Heart right ventricle (tissue), 16 donors: Measurements from ENCODE around the gene CMKLR1. TPM values are rescaled to one million over a fixed set of nuclear protein-coding genes. Genes with fewer than 3 reads are reported as not detected.

Experiments used
- ATAC-seq, 8 donors: fragments of 200-7000 bp; cut with Tn5 transposase; one replicate each; pipeline ENCODE4 v1.9.1; 2020; ENCODE audit warnings: mild to moderate bottlenecking in 8 of 8, moderate library complexity in 8 of 8, moderate number of reproducible peaks in 1 of 8
- DNase-seq, 2 donors: peaks; one replicate each; pipeline ENCODE4 v3.0.0-alpha.2; 2020
- H3K27ac ChIP-seq, 10 donors: fragments of 200-600 bp; sonication (generic) in 2 of 10; one replicate each; pipeline versions ENCODE4 v1.5.0 to v1.8.0; 2020 to 2022; ENCODE audit warnings: mild to moderate bottlenecking in 3 of 10
- H3K27me3 ChIP-seq, 7 donors: fragments of 200-600 bp; one replicate each; pipeline ENCODE4 v1.8.0; 2021 to 2022; ENCODE audit warnings: mild to moderate bottlenecking in 2 of 7
- H3K36me3 ChIP-seq, 9 donors: fragments of 200-600 bp; sonication (generic) in 1 of 9; one replicate each; pipeline versions ENCODE4 v1.5.0 to v1.8.0; 2020 to 2022; ENCODE audit warnings: mild to moderate bottlenecking in 2 of 9
- H3K4me1 ChIP-seq, 9 donors: fragments of 200-600 bp; sonication (generic) in 1 of 9; one replicate each; pipeline versions ENCODE4 v1.5.0 to v1.8.0; 2020 to 2022; ENCODE audit warnings: mild to moderate bottlenecking in 4 of 9
- H3K4me3 ChIP-seq, 10 donors: fragments of 200-600 bp; sonication (generic) in 2 of 10; one replicate each; pipeline versions ENCODE4 v1.5.0 to v1.8.0; 2020 to 2022; ENCODE audit warnings: mild to moderate bottlenecking in 7 of 10, moderate library complexity in 2 of 10
- H3K9me3 ChIP-seq, 11 donors: fragments of 200-600 bp in 10 of 11; sonication (generic) in 2 of 11; one replicate each; pipeline versions ENCODE4 v1.5.0 to v1.8.0; 2013 to 2022; ENCODE audit warnings: mild to moderate bottlenecking in 2 of 11, control low read depth in 1 of 11, moderate library complexity in 1 of 11
- WGBS, 2 donors: extraction: QIAGEN DNeasy Blood & Tissue Kit; methylation state at CpG; one replicate each; pipeline ENCODE4 v1.1.7; 2013; ENCODE audit warnings: inconsistent platforms in 1 of 2; 5-methylcytosine and 5-hydroxymethylcytosine counted together
- intact Hi-C, 10 donors: fragments of 100-400 bp; cut with DNase I; formaldehyde crosslinking; loops; one replicate each; pipeline versions ENCODE4 v1.11.1 to v1.14.2; 2022
- polyA plus RNA-seq, 2 donors: library from polyadenylated mRNA; stranded (reverse); fragments of 200-250 nt; gene quantifications; one replicate each; pipeline ENCODE4 v1.2.3, GENCODE V29; 2013
- total RNA-seq, 10 donors: library from RNA; stranded (reverse); fragmentation: NEBNext Ultra II Directional in 3 of 10; extraction: Animal tissue kit (Norgen Biotek cat#: 25700) in 3 of 10; gene quantifications; one replicate each; pipeline versions ENCODE4 v1.2.1 to v1.2.4, GENCODE V29; 2021 to 2023
- TF ChIP-seq, protein P1 (sequence below), 9 donors: fragments of 200-600 bp; sonication (generic) in 2 of 9; IDR thresholded peaks; one replicate each; pipeline versions ENCODE4 v1.5.0 to v1.8.0; 2021 to 2022; ENCODE audit warnings: antibody characterized with exemption in 9 of 9, mild to moderate bottlenecking in 5 of 9, moderate library complexity in 1 of 9
- donor health status: Arrhythmogenic right ventricular cardiomyopathy.
- donor health status: ischemic (EF 13 %, LVEDD 7.1; RV severe dilation, severe dysfunction).
- donor health status: healthy with polysubstance abuse.
- donor health status: DM: no; HTN: yes; CAD: no.
- donor health status: DM: no; HTN: no; CAD: no.
- donor health status: ischemic (EF 25% LVEDD 6.9; RV normal size, moderate dysfunction).
- donor health status: ischemic (EF 25% LVEDD 5.7; RV mildly dilated, moderate dysfunction).
- donor health status: healthy.
- donor health status: DM: yes; HTN: yes; CAD: no.
- donor health status: Ischemic cardiomyopathy.
- donor health status: ischemic (EF 35%, LVEDD 5.7; RV mildly dilated, moderate dysfunction).
- donor health status: nonischemic (EF 11% LVEDD 7.7; RV severe dilation, severe dysfunction).
- donor health status: DM: yes; HTN: yes; CAD: no.
- donor health status: PGD.
- donor health status: ischemic (EF 29% LVEDD 5.4; RV normal size, mild dysfunction).
- donor health status: nonischemic (EF 23%, LVEDD 6.1; RV moderate dilation, normal function).

Gene CMKLR1
- total and polyA plus RNA-seq, 12 donors, result 2.2 to 24.0 (median 5.1) TPM

DNA sequence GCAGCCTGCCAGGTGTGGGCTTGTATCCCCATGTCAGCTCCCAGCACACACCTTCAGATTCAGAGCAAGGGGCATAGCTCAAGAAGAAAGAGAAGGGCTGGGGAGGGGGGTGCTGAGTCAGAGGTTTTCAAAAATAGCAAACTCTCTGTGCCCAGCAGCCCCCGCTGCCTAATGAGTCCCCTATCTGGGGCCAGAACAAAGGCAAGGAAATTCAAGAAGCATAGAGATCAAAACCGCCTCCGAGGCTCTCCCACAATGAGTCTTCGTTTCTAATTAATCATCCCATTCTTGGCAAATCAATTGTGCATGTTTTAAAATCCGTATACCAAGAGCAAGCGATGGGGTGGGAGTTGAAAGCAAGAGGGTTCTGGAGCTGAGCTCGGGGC, 19.5 kb upstream of the CMKLR1 start:
- H3K36me3 ChIP-seq, result no peaks in the 10 kb centered on the region
- TF ChIP-seq, protein P1, sequence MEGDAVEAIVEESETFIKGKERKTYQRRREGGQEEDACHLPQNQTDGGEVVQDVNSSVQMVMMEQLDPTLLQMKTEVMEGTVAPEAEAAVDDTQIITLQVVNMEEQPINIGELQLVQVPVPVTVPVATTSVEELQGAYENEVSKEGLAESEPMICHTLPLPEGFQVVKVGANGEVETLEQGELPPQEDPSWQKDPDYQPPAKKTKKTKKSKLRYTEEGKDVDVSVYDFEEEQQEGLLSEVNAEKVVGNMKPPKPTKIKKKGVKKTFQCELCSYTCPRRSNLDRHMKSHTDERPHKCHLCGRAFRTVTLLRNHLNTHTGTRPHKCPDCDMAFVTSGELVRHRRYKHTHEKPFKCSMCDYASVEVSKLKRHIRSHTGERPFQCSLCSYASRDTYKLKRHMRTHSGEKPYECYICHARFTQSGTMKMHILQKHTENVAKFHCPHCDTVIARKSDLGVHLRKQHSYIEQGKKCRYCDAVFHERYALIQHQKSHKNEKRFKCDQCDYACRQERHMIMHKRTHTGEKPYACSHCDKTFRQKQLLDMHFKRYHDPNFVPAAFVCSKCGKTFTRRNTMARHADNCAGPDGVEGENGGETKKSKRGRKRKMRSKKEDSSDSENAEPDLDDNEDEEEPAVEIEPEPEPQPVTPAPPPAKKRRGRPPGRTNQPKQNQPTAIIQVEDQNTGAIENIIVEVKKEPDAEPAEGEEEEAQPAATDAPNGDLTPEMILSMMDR (IDR thresholded peaks at IDR 0.05), result no peak
- intact Hi-C loops, result no loop called here
- DNase-seq (no peak), ATAC-seq (no peak)
- WGBS, 2 donors, result 64 to 75% methylated on average over 7 of the region's 7 CpGs
- H3K27me3 ChIP-seq, result peaks cover 0 to 16% (median 0%) of the 10 kb centered on the region in 7 donors
- H3K4me1 ChIP-seq, result peaks cover 0 to 5% (median 0%) of the 10 kb centered on the region in 9 donors
- H3K4me3 ChIP-seq, result no peak overlapping the region
- no peak overlapping the region for H3K27ac ChIP-seq
- no peaks in the 10 kb centered on the region for H3K9me3 ChIP-seq

DNA sequence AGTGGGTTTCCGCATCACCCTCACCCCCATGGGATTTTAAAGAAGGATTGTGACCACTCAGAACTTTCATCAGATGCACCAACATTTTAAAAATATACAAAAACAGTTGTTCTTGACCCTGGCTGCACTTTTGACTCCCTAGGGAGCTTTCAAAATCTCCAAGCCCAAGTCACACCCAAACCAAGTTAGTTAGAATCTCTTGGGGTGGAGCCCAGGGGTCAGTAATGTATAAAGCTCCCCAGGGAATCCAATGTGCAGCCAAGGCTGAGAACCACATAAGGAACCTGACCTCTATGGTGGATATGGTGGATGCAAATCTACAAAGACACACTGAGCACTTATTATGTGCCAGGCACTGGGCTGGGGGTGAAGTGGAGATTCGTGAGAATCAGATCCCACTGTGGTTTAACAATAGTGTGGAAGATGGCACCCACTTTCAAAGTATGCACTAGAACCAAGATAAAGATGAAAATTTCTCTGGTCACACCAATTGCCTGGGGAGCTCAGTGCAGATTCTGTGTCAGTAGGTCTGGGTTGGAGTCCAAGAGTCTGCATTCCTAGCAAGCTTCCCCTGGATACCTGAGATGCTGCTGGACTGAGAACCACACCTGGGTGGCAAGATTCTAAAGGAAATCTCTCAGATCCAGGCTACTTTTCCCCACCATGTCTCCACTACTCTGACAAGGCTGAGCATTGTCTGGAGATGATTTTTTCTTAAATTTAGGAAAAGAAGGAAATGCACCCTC, 18.9 kb upstream of the CMKLR1 start:
- 76 to 80% methylated on average over 2 of the region's 2 CpGs for WGBS, 2 donors
- H3K27me3 ChIP-seq, result peaks cover 0 to 16% (median 0%) of the 10 kb centered on the region in 7 donors
- H3K36me3 ChIP-seq, result no peaks in the 10 kb centered on the region
- no peak overlapping the region for H3K27ac ChIP-seq
- H3K4me3 ChIP-seq, result no peak overlapping the region
- ATAC-seq (no peak), DNase-seq (no peak)
- TF ChIP-seq, protein P1 (IDR thresholded peaks at IDR 0.05), result no peak
- peaks cover 0 to 5% (median 0%) of the 10 kb centered on the region in 9 donors for H3K4me1 ChIP-seq
- no peaks in the 10 kb centered on the region for H3K9me3 ChIP-seq
- intact Hi-C loops, result no loop called here

DNA sequence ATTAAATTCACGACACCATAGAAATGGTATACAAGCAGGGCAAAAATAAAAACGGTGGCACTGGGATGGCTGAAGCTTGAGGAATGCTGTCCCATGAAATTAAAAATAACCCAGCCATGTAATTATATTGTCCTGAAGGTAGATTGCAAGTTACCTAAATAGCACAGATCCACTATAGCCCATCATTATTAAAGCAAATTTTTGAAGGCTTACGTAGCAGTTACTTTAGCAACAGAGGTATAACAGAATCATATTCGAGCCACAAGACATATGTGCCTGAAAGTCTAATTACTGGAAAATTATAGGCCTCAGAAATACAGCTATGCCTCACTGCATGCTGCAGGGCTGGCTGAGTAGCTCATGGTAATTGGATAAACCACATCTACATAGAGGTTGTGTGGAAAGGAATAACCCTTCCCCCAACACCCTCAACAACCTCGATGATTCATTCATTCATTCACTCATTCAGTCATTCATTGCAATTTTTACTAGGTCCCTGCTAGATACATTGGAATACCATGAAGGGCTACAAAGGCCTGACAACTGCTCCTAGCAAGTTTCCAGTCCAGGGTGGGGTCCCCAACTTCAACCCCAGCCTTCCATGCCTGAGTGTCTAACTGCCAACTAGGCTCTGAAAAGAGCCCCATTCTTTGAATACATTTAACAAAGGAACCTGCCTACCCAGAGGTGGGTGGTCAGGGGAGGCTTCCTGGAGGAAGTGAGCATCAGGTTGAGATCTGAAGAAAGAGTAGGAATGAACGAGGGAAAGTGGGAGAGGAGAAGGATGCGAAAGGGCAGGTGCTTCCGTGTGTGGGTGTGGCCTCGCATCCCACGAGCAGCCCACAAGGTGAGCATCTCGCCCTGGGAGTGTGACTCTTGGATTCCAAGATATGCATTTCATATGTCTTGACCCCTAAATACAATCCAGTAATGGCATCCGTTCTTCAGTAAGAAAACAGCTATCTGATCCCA, 18.0 kb upstream of the CMKLR1 start:
- Histone ChIP-seq H3K4me1 (peaks cover 0 to 5% (median 0%) of the 10 kb centered on the region in 9 donors), H3K4me3 (no peak overlapping the region), H3K9me3 (no peaks in the 10 kb centered on the region), H3K36me3 (no peaks in the 10 kb centered on the region), H3K27me3 (peaks cover 0 to 16% (median 0%) of the 10 kb centered on the region in 7 donors), H3K27ac (no peak overlapping the region)
- TF ChIP-seq, protein P1 (IDR thresholded peaks at IDR 0.05), result no peak
- WGBS, 2 donors, result 84% methylated on average over 12 of the region's 12 CpGs
- intact Hi-C loops, result no loop called here
- DNase-seq (no peak), ATAC-seq (no peak)

DNA sequence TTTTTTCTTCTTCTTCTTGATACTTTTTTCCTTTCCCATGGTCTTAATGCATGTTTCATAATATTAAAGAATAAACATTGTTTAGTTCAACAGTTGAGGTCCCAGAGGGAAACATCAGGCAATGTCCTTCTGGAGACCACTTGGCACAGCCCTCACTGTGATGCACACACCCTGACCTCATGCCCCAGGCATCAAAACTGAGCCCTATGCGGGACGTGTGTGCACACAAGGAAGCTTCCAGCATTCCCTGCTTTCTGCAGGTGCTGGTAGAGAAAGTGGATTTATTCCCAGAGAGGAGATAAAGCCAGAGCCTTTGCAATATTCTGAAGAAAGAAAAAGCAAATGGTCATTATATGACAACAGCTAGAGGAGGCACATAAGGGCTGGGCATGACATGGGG, 16.0 kb upstream of the CMKLR1 start:
- H3K27ac ChIP-seq, result no peak overlapping the region
- DNase-seq, result no peak
- no peaks in the 10 kb centered on the region for H3K36me3 ChIP-seq
- TF ChIP-seq, protein P1 (IDR thresholded peaks at IDR 0.05), result no peak
- peaks cover 0 to 3% (median 0%) of the 10 kb centered on the region in 11 donors for H3K9me3 ChIP-seq
- WGBS, 2 donors, result 55 to 59% methylated on average over 2 of the region's 2 CpGs
- peaks cover 0 to 16% (median 0%) of the 10 kb centered on the region in 7 donors for H3K27me3 ChIP-seq
- peaks cover 0 to under 1% (median 0%) of the 10 kb centered on the region in 9 donors for H3K4me1 ChIP-seq
- no peak overlapping the region for H3K4me3 ChIP-seq
- intact Hi-C loops, result no loop called here
- ATAC-seq, result no peak
